Stimulated activated naive CD4-positive, alpha-beta T cell treated with Interleukin-2 at 50 U/mL for 16 hours (primary cell): Measurements from ENCODE around the gene ITGA4.

Experiments
- DNase-seq: peaks from one replicate; lab custom pipeline; 2025; lab: John Stamatoyannopoulos, UW

ITGA4 gene

DNA sequence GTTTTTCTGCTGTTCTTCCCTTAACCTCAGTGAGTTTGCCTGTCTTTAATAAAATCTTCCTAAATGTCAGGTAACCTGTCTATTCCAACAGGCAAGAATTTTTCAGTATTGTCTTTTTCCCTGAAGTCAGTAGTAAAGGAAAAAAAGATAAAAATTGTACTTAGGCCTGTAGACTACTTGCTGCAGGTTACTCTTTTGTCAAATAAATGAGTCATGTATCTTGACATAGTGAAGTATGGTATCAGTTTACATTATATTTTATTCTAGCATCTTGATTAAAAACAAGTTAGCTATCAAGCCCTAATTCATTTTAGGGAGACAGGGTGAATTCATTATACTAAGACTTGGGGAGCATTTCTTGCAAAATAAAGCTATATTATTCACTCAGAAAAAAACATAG lies 59.8 kb downstream of the ITGA4 start:
- no peak for DNase-seq

DNA sequence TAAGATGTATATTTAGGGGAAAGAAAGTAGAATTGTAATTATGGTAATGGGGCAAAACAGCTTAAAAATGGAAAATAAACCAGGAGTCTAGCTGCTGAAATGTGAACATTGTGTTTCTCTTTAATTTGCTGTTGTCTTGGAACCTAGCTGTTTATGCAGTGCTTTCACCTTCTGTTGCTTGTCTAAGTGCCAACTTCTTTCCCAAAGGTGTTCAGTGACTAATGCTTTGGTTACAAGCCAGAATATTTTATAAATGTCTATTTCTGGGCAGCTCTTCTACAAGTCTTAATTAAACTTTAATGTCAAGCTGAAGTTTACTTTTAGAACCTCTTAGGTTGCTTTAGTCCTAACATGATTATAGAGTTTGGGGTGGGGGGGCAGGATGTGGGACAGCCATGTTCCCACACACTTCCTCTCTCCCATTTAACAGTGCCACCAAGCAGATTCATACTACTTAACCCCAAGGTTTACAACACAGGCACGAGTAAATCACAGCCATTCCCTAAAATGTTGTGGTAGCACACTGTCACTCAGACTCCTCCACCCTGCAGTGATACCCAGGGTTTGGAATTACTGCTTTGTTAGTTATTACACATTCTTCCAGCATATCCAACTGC lies 60.6 kb downstream of the ITGA4 start:
- DNase-seq: peak; percentile 1

DNA sequence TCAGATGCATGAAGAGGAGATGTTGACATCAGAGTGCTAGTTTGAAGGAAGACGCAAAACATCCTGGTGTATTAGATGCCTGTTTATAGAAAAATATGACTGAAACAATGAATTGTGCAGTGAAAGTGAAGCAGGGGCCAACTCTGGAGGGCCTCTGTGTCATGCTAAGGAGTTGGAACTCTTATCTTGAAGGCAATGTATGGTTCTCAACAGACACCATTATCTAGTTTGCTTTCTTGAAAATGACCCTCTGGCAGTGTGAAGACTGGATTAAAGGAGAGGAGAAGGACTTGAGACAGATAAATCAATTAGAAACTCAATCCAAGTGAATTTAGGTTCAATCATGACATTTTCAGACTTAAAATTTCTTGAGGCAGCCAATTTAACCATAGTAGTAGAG lies 63.1 kb downstream of the ITGA4 start:
- no peak for DNase-seq

DNA sequence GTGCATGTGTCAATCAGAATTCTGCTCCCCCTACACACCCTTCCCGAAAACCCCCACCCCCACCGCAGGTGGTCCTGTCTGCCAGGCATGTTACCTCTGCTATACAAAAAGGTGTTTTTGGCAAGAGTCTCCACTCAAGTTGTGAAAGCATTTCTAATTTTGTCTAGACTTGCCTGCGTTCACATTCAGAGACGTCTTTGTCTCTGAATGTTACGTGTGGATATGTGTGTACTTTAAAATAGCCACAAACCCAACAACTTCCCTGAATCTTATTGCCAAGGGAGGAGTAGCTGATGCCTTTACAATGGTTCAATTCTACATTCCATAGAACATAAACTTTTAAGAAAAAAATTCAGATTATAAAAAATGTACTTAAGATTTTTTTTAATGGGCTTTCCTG lies 66.6 kb downstream of the ITGA4 start:
- no peak for DNase-seq

DNA sequence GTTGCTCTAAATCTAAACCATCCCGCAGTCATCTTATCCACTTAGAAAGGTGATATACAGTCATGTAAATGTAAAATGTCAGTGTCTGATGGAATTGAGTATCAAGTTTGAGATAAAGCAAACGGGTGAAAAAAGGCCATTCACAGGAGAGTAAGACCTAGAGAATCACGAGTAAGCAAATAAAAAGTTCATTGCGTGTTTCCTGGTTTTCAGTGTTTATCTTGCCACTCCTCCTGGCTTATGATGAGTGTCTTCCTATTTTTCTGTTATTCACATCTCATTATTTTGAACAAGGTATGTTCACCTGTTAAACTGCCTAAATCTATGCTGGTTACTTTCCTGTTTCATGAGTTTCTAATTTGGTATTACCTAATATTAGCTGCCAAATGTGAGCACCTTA lies 68.8 kb downstream of the ITGA4 start:
- DNase-seq: no peak

DNA sequence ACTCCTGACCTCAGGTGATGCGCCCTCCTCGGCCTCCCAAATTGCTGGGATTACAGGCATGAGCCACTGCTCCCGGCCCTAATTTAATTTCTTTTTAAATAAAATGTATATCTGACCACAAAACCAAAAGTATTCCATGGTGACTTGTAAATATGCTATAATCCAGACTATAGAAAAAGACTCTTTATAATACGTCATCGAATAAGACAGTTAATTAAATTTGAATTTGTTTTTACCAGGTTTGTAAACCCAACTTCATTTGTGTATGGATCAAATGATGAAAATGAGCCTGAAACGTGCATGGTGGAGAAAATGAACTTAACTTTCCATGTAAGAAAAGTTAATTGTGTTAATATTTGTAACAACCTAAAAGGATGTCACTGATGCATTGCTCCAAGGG lies 69.9 kb downstream of the ITGA4 start:
- DNase-seq: no peak

DNA sequence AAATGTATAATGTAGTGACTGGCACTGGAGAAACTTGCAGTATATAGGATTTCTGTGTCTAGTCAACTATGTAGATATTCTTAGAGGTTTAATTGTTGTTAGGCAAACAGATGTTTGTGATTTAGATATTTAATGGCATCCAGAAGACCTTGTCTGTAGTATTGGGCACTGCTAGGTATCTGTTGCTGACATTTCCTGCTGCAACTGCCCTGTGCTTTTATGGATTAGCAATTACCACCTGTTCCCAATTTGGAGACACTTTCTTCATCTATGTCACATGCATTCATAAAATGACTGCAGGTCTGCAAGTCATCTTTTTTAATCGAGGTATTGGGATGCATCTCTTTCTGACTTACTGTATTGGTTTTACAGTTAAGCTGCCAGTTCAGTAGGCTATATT lies 71.3 kb downstream of the ITGA4 start:
- no peak for DNase-seq

DNA sequence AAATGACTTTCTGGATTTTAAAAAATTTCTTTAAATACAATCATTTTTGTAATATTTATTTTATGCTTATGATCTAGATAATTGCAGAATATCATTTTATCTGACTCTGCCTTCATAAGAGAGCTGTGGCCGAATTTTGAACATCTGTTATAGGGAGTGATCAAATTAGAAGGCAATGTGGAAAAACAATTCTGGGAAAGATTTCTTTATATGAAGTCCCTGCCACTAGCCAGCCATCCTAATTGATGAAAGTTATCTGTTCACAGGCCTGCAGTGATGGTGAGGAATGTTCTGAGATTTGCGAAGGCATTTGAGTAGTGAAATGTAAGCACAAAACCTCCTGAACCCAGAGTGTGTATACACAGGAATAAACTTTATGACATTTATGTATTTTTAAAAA lies 79.5 kb downstream of the ITGA4 start:
- no peak for DNase-seq

DNA sequence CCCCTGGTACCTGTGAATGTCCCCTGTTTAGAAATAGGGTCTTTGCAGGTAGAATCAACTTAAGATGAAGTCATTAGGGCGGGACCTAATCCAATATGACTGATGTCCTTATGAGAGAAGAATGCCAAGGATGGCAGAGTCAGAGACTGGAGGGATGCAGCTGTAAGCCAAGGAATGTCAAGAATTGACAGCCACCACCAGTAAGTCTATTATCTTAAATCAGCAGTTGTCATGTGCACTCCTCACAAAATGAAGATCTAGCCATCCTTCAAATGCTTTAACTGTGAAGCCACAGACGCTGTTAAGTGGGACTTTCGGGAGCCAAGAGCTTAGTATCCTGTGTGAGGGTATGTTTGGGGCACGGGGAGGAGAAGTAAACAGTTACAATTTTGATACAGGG lies 83.2 kb downstream of the ITGA4 start:
- no peak for DNase-seq

DNA sequence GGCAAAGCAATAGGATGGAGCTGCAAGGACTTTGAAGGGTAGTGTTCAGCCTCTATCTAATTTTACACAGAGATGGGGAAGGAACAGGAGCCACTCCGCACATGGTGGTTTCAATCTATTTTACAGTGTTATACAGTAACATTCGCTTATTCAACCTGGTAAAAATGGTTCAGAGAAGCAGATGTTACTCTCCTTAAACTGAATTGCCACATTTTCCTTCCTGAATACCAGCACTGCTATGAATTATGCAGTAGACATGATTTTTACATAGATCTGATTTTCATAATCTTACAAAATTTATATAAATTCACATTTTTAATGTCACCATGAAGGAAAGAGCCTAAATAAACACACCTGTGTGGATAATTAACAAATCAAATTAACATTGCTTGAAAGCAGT lies 85.0 kb downstream of the ITGA4 start:
- DNase-seq: no peak

DNA sequence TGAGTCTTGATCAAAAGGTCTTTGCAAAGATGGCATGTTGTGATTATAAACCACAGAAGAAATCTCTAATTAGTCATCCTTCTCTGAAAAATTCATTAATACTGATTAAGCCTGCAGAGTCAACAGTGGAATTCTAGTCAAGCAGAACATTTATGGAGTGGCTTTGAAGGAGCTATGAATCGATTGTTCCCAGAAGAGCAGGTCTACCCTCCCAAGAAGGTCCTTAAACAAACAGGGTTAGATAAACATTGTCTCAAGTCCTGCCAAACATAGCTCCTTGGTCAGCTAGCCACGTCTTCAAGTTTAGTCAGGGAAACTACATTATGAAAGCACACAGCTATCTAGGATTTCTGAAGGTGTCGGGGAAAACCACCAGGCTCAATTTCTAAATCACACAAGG lies 88.9 kb downstream of the ITGA4 start:
- no peak for DNase-seq

DNA sequence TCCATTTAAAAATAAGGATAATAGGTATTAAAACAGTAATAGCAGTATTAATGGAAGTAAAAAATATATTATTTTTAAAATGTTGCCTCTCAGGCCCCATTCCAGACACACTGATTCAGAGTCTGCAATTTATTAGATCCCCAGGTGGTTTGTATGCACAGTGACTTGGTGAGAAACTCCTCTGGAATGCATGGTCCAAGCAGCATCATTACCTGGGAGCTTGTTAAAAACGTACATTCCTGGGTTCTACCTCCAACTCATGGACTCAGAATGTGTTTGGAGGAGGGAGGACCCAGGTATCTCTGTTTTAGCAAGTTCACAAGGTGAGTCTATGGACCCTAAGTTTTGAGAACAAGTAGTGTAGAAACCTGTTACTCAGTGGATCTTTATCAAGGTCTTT lies 95.6 kb downstream of the ITGA4 start:
- no peak for DNase-seq

DNA sequence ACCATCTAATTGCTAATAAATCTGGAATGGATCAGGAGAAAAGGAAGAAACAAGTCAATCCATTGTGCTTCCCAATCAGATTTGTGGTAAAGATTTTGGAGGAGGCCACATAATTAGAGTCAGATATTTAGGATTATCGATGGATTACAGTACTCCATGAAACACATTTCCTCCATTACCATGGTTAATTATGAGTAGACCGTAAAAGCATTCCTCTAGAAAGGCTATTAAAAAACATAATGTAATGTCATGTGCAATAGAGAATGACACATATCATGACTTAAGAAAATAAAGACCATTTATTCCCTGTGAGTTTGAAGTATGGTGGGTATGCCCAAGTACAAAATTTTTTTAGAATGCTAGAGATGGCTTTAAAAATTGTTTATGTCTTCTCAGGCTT lies 96.1 kb downstream of the ITGA4 start:
- DNase-seq: no peak

DNA sequence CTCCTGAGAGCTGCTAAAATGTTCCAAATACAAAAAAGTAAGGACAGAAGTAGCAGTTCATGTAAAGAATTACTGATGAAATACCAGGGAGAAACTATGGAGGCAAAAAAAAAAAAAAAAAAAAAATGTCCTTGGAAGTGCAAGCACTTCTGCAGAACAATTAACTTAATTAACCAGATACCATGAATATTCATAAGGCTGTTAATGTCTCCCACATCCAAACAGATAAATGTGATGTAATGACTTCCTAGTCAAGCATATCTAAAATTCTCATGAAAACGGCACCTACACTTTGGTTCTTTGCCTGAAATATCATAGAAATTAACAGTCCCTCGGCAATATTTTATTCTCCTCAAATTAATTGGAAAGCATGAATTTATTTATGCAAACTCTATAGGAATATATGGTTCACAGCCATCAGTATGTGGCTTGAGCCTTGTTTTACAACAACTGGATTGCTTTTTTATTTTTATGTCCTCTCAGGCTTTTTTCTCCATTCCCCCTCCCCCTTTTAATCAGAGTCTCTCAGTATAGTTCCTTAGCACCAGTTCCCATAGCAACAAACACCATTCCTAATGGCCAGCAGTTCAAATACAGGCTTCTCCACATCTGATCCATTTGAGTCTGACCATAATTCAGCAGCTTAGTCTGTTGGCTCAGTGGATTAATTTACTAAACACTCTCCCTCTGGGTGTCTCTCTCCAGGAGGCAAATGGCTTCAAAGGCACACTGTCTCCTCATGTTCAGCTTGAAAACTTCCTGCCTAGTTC lies 97.1 kb downstream of the ITGA4 start:
- no peak for DNase-seq

DNA sequence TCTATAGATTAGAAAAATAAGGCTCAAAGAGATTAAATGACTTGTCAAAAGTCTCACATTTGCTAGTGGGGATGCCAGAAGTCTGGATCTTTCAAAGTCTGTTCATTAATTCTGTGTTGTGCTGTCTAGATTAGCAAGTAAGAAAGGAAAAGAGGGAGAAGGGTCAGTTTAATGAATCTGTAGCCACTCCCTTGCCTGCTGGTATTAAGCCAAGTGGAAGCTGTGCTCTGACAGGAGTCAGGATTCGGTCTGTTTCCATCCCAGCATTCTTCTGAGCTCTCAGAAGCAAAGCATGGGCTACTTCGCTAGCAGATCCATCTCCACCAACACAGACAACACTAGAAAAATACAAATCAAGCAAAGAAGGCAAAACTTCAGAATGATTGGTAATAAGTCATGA lies 101.2 kb downstream of the ITGA4 start:
- no peak for DNase-seq

DNA sequence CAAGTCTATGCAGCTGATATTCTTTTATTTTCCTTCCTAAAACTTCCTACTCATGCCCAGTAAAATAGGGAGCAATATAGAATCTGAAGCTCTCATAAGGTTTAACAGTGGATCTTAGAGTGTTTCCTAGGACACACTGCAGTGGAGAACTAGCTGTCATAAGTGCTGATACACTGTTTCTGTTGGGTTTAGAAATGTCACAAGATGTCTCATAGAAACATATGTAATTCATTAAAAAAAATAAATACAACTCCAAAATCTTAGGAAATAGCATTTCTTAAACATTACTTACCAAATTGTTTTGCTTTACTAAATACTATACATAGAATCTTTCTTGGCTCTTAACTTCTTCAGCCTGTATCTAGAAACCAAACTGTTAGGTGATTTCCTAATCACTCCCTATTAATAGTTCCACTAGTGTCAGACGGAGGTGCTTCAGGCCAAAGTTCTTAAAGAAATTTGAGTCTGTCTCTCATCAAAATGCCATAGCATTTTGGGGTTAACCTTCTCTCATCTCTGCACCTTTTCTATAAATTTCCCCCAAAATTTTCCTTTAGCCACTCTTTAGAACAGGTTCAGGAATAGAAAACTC lies 106.0 kb downstream of the ITGA4 start:
- DNase-seq: no peak

DNA sequence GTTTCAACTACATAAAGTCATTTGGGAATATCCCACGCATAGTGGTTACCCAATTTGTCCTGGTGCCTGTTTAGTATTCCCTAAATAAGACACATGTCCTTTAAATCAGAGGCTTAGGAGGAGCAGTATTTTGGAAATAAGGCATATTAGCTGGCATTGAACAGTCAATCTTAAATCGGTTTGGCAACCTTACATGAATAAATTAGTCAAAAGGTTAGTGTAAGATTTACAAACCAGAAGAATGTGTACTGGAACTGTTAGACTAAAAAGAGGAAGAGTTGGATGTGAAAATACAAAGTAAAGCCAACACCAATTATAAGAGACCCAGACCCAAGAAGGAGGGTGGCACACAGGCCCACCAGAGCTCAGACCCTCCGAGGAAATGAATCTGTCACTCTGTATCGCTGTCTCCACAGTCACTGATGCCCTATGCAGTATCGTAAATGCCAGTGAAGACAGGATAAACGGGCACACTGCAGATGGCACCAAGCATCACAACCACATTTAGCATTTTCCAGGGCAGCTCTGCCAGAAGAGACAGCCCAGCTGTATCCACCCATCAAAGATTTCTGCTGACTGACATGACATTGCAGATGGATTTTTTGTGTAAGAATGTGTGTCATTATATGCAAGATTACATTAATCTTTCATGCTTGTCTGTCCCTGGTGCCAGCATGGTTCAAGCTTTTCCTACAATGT lies 109.3 kb downstream of the ITGA4 start:
- no peak for DNase-seq

DNA sequence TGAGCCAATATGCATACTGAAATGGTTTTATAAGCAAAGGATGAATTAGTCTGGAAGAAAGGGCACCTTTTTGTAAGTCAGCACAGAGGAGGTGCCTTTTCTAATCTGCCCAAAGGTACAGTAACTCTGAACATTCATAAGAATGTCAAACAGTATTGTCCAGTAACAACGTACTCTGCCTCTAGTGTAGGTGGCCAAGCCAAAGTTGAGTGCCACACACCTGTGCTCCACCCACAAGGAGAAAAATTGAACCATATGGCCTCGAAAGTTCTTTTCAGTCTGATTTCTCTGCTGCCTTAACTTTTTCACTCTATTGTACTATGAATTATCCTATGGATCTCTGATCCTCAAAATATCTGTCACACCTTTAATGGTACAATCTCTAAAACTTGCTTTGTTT lies 112.9 kb downstream of the ITGA4 start:
- DNase-seq: no peak

DNA sequence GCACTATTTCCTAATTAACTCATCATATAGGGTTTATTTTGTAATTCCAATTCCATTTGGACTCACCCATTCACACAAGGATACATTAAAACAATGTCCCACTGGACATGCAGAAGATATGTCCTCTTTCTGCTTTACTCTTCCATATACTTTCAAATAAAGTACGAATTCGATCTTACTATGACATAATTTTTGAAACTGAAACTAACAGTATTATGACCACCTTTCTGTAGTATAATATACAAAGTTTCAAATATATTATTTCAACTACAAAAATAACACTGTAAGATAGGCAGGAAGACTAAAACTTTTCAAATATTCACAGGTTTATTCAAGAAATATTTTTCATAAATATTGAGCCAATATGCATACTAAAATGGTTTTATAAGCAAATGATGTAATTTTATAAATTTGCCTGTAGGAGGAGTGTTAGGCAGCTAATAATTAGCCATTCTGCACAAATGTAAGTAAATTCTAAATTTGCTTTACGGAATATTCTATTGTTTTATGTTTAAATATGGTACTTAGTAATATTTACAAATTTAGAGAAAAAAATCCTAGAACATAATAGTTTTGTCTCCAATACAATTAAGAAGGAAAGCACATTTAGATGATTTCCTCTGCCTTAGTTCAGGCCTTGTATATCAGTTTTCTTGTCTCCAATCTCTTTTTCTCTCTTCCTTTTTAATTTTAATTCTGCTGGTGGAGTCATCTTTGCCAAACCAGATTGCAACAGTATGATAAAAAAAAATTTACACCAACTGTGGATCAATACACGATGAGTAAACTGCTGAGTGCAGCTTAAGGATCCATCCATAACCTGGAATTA lies 113.9 kb downstream of the ITGA4 start:
- no peak for DNase-seq

DNA sequence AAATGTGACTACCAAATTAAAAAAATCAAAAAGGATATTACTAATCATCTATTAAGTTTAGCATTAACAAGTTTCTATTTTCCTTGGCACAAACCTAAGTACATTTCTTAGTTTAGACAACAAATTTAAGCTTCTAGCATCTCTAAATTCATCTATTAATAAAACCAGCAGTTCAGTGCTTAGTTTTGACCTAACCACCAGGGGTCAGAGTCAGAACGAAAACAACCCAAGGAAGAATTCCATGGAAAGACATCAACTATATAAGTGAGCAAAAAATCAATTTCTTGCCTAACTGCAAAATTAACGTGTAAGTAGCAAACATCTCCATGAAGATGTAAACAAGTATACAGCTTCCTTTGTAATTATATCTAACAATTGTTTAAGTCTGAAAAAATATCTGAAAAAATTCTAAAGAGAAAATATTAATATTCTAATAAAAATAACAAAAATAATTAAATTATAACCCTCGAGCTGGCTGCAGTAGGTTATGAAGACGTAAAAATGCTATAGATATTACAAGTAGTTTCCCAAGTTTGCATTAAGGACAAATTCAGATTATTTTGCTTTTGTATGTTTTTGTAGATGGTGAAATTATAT lies 116.1 kb downstream of the ITGA4 start:
- no peak for DNase-seq

DNA sequence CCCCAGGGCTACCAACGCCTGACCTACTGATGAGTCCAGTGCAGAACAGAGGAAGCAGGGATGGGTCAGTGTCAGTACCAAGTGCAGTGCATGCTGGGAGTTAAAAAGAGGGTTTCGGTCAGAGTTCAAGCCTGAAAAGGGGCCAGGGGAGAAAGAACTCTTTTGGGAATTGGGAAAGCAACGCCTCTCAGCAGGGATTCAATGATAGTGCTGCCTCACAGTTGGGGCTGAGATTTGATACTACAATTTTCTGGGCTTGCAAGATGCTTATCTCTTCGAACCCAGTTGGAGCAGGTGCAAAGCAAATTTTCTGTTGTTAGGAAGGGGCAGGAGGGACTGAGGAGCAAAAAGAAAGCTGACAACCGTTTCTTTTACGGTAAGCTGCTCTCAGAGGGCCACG lies 117.1 kb downstream of the ITGA4 start:
- no peak for DNase-seq
